GM19025 (cell line): ENCODE results near the gene REEP1.
"Not testable (repeated sequence)": the region's sequence is repeated elsewhere in the genome, so short reads cannot be mapped to it uniquely, and the experiment has no call there.

Experiments
- ATAC-seq: cut with Tn5 transposase; IDR thresholded peaks from one replicate; pipeline ENCODE4 v1.9.1; 2021; ENCODE audit warnings: mild to moderate bottlenecking, low read depth, moderate library complexity; ENCODE audit not compliant: unreplicated experiment

The REEP1 gene

GRCh38 chr2:86228574-86228973 is 108.9 kb downstream of the REEP1 start:
- ATAC-seq: not testable (repeated sequence)

DNA sequence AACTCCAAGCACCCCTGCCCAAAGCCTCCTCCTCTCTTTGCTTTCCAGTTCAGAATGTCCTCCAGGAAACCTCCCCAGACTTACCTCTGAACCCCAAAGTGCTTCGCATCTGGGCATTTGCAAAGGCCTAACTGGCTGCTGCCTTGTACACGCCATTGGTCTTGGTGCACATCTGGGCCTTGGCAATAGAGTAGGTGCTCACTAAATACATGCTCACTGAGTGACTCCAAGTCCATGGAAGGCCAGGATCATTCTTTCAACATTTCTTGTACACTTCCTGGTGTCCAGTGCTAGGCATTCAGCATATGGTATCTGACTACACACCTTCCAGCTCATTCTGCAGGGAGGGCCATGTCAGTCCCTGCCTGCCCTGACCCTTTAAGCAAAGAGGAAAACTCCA is 109.7 kb downstream of the REEP1 start:
- no peak for ATAC-seq

DNA sequence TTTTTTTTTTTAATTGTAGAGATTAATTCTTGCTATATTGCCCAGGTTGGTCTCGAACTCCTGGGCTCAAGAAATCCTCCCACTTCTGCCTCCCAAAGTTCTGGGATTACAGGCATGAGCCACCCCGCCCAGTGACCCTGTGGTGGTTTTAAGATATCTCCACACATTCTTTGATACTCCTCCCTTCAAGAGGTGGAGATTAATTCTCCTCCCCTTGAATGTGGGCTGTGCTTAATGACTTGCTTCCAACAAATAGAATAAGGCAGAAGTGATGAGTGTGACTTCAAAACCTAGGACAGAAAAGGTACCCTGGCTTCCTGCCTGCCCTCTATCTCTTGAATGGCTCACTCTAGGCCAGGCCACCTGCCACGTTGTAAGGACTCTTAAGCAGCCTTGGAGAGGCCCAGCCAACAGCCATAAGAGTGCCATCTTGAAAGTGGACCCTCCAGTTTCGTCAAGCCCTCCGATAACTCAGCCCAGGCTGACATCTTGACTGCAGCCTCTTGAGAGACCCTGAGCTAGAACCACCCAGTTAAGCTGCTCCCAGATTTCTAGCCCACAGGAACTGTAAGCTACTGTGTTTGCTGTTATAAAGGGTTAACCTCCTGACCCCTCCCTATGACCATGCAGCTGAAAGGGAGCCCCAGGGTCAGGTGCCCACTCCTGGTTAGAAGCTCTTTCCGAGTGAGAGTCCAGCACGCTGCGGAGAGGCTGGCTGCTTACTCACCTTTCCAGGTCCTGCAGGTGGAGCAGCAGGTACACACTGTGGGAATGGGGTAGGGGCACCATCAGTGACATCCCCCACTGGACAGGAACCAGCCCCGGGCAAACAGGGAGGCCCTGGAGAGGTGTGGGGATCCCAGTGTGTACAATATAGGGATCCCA is 110.5 kb downstream of the REEP1 start:
- no peak for ATAC-seq

- ATAC-seq: no peak
These were observed 111.4 kb downstream of the REEP1 start for GRCh38 chr2:86226070-86226469.

- ATAC-seq: peak; percentile 55
These were observed 111.8 kb downstream of the REEP1 start for GRCh38 chr2:86225581-86225980.

GRCh38 chr2:86224645-86225355 is 112.6 kb downstream of the REEP1 start:
- ATAC-seq: no peak

DNA sequence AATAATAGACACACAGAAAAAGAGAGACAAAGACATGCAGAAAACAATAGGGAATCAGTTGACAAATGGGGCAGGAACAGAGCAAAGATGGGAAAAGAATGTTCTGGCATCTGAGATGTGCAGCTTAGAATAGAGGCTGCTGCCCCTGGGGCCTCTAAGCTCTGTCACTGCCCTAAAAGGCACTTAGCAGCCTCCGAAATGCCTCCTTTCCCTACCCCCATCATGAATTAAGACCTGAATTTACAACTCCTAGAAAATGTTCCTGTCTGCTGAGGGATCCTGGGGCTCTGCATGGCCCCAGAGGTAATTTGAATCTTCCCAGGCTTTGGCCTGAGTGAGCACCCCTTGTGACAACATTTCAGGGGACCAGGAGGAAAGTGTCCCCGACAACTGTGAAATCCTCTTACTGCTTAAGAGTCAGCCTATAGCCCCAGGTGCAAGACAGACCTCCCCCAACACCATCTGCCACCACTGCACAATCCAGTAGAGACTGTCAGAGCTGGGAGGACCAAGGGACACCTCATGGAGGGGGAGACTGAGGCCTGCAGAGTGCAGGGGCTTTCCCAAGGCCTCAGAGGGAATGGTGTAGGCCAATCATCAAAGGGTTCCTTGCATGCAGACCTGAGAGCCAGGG is 113.4 kb downstream of the REEP1 start:
- ATAC-seq: no peak

DNA sequence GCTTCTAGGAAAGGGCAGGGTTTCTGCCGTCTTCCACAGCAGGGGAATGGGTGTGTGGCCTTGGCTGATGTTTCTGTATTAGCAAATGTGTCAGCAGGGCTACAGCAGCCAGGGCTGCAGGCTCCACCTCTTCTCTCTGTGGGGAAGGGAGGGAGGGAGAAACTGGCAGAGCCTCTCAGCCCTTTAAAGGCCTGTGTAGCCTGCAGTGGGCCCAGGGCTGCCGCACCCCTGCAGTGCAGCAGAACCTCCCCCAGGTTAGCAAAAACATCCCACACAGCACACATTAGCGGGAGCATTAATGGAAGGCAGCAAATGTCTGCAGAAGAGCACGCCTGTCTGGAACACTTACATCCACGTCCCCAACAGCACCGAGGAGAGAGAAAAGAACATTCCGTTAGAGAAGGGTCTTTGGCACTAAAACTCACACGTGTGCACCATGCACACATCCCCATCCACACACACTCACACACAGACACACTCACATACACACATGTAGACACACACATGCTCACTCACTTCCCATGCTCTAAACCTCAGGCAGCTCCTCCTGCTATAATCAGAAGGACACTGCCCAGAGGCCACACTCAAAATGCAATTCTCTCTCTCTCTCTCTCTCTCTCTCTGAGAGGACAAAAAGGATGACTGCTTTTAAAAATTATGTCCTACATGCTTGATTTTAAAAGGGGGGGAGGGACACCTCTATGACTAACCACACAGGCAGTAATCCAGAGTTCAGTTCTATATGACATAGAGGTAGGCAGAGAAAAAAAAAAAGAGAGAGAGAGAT is 114.1 kb downstream of the REEP1 start:
- no peak for ATAC-seq

GRCh38 chr2:86221066-86221684 is 116.3 kb downstream of the REEP1 start:
- no peak for ATAC-seq

GRCh38 chr2:86219896-86220295 is 117.5 kb downstream of the REEP1 start:
- ATAC-seq: no peak

DNA sequence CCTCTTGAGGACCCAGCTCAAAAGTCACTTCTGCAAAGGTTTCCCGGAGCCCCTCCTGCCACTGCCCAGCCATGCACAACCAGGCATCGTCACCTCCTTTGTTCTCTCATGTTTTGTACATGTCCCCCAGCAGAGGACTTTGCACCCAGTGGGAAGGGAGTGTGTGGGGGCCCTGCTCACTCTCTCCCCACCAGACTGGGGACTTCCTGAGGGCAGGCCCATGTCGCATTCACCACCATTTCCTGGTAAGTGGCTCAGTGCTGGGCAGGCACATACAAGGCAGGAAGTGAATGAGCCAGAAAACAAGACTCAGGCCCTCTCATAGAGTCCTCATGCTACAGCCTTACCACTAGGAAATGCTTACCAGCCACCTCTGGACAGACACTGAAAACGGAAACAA is 119.3 kb downstream of the REEP1 start:
- no peak for ATAC-seq

GRCh38 chr2:86216575-86217555 is 120.6 kb downstream of the REEP1 start:
- ATAC-seq: no peak

GRCh38 chr2:86214503-86214832 is 123.0 kb downstream of the REEP1 start:
- no peak for ATAC-seq

GRCh38 chr2:86213699-86214502 is 123.5 kb downstream of the REEP1 start:
- no peak for ATAC-seq

DNA sequence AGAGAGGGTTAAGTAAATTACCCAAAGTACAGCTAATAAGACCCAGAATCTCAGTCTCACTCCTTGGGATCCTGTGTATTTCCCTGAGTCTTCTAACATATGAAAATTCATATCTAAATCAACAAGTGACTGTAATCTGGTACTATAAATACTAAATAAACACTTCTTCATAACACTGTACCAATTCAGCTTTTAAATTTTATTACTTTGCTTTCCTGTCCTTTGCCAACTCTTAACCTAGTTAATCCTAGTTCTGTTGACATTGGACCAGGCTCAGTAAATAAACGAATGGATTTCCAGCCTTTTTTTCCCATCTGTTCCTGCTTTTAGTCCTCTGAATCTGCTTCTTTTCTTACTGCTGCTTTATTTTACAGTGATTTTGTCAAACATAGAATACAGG is 124.4 kb downstream of the REEP1 start:
- no peak for ATAC-seq

GRCh38 chr2:86211796-86212188 is 125.6 kb downstream of the REEP1 start:
- ATAC-seq: no peak

DNA sequence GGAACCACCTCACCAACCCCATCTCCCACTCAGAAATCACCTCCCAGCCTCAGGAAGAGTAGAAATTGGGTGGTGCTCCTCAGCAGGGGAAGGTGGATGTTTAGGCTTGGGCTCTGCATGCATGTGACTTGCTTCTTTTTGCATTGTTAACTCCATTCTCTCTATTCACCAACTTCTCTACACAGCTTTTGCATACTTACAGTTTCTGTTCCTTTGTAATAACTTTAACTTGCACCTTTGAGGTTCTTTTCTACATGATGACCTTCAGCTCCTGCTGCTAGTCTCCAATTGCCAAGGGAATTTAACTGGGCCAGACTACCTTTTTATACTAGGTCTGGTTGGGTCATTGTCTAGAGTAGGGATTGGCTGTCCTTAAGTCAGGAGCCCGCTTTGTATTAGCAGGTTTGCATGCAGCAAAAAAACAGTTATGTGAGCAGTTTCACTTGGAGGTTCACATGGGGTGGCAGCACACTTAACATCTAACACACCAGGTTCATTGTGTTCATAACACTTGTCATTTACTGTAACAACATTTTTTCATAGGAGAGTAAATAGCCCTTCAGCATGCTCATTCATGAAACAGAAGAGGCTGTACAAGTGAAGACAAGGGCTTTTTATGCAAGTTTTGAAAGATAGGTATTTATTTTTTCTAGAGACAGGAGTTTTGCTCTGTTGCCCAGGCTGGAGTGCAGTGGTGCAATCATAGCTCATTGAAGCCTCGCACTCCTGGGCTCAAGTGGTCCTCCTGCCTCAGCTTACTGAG is 126.2 kb downstream of the REEP1 start:
- no peak for ATAC-seq

DNA sequence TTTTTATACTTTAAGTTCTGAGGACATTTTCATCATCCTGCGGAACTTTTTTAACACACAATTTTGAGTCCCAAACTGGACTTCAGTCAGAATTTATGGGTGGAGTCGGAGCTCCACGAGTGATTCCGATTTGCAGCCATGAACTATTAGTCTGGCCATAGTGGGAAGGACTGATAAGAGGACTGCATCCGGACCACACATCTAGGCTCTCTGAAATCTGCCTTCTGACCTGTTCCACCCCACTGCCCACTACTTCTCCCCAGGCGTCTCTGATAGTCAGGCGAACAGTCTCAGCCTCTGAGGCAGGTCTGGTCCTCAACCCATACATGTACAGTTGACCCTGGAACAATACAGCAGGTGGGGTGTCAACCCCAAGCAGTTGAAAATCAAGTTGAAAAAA is 133.0 kb downstream of the REEP1 start:
- no peak for ATAC-seq
